Measurements from ENCODE around the gene LAMA4. TPM values are rescaled to one million over a fixed set of nuclear protein-coding genes. Genes with fewer than 3 reads are reported as not detected.

The LAMA4 gene
- total and polyA plus RNA-seq, 2 of the 13 experiments (the other 11 are each of a cell fraction or from before 2014, with no cell fraction given): not detected

GRCh38 chr6:112081569-112081968 is 172.8 kb downstream of the LAMA4 start:
- FAIRE-seq: no peak
- intact Hi-C loops (cut with micrococcal nuclease; ENCODE audit: unreplicated experiment) (no loop called here), in situ Hi-C loops (cut with HindIII; ENCODE audit: extremely low pct_ligation_motif_present, low pct_unique_long_range_greater_than_20kb) (no loop called here)
- no peak for ATAC-seq
- H3K9me3 ChIP-seq (ENCODE audit: low read length): no peaks in the 10 kb centered on the region
- no peak overlapping the region for H2AFZ ChIP-seq (ENCODE audit: low read length)
- WGBS (ENCODE audit: low lambda C conversion rate): 93% methylated on average over 4 of the region's 4 CpGs
- no peak for TF ChIP-seq SYNCRIP (IDR thresholded peaks at IDR 0.05; ENCODE audit: insufficient read depth, low read depth, low read length)
- no peak for TF ChIP-seq DDIT3 (CRISPR knock-in tag; IDR thresholded peaks at IDR 0.05)
- TF ChIP-seq ZNF747 (CRISPR knock-in tag; IDR thresholded peaks at IDR 0.05; ENCODE audit: borderline replicate concordance): no peak
- TF ChIP-seq, protein P1, sequence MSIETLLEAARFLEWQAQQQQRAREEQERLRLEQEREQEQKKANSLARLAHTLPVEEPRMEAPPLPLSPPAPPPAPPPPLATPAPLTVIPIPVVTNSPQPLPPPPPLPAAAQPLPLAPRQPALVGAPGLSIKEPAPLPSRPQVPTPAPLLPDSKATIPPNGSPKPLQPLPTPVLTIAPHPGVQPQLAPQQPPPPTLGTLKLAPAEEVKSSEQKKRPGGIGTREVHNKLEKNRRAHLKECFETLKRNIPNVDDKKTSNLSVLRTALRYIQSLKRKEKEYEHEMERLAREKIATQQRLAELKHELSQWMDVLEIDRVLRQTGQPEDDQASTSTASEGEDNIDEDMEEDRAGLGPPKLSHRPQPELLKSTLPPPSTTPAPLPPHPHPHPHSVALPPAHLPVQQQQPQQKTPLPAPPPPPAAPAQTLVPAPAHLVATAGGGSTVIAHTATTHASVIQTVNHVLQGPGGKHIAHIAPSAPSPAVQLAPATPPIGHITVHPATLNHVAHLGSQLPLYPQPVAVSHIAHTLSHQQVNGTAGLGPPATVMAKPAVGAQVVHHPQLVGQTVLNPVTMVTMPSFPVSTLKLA (IDR thresholded peaks at IDR 0.05): no peak
- no peak for TF ChIP-seq SP1 (IDR thresholded peaks at IDR 0.05)
- TF ChIP-seq SP1 (CRISPR knock-in tag; IDR thresholded peaks at IDR 0.05): no peak
- no peak for TF ChIP-seq ZNF136 (CRISPR knock-in tag; IDR thresholded peaks at IDR 0.05; ENCODE audit: low read depth)
- TF ChIP-seq, protein P2, sequence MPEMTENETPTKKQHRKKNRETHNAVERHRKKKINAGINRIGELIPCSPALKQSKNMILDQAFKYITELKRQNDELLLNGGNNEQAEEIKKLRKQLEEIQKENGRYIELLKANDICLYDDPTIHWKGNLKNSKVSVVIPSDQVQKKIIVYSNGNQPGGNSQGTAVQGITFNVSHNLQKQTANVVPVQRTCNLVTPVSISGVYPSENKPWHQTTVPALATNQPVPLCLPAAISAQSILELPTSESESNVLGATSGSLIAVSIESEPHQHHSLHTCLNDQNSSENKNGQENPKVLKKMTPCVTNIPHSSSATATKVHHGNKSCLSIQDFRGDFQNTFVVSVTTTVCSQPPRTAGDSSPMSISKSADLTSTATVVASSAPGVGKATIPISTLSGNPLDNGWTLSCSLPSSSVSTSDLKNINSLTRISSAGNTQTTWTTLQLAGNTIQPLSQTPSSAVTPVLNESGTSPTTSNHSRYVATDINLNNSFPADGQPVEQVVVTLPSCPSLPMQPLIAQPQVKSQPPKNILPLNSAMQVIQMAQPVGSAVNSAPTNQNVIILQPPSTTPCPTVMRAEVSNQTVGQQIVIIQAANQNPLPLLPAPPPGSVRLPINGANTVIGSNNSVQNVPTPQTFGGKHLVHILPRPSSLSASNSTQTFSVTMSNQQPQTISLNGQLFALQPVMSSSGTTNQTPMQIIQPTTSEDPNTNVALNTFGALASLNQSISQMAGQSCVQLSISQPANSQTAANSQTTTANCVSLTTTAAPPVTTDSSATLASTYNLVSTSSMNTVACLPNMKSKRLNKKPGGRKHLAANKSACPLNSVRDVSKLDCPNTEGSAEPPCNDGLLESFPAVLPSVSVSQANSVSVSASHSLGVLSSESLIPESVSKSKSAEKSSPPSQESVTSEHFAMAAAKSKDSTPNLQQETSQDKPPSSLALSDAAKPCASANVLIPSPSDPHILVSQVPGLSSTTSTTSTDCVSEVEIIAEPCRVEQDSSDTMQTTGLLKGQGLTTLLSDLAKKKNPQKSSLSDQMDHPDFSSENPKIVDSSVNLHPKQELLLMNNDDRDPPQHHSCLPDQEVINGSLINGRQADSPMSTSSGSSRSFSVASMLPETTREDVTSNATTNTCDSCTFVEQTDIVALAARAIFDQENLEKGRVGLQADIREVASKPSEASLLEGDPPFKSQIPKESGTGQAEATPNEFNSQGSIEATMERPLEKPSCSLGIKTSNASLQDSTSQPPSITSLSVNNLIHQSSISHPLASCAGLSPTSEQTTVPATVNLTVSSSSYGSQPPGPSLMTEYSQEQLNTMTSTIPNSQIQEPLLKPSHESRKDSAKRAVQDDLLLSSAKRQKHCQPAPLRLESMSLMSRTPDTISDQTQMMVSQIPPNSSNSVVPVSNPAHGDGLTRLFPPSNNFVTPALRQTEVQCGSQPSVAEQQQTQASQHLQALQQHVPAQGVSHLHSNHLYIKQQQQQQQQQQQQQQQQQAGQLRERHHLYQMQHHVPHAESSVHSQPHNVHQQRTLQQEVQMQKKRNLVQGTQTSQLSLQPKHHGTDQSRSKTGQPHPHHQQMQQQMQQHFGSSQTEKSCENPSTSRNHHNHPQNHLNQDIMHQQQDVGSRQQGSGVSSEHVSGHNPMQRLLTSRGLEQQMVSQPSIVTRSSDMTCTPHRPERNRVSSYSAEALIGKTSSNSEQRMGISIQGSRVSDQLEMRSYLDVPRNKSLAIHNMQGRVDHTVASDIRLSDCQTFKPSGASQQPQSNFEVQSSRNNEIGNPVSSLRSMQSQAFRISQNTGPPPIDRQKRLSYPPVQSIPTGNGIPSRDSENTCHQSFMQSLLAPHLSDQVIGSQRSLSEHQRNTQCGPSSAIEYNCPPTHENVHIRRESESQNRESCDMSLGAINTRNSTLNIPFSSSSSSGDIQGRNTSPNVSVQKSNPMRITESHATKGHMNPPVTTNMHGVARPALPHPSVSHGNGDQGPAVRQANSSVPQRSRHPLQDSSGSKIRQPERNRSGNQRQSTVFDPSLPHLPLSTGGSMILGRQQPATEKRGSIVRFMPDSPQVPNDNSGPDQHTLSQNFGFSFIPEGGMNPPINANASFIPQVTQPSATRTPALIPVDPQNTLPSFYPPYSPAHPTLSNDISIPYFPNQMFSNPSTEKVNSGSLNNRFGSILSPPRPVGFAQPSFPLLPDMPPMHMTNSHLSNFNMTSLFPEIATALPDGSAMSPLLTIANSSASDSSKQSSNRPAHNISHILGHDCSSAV (CRISPR knock-in tag; IDR thresholded peaks at IDR 0.05; ENCODE audit: borderline replicate concordance): no peak
- TF ChIP-seq TOE1 (CRISPR knock-in tag; IDR thresholded peaks at IDR 0.05): no peak
- no peak for TF ChIP-seq ZSCAN12 (CRISPR knock-in tag; IDR thresholded peaks at IDR 0.05)
- no peak for TF ChIP-seq POLR2AphosphoS2 (IDR thresholded peaks at IDR 0.05; ENCODE audit: low read depth, low read length)
- TF ChIP-seq MAFF (IDR thresholded peaks at IDR 0.05; ENCODE audit: low read depth, low read length): peak; percentile 88
- TF ChIP-seq MAFK (conservative IDR thresholded peaks at IDR 0.05 in 1 of 2, IDR thresholded peaks at IDR 0.05 in 1 of 2; ENCODE audit: low read length in 2 of 2): peak; percentile 80 to 90
- TF ChIP-seq, protein P3, sequence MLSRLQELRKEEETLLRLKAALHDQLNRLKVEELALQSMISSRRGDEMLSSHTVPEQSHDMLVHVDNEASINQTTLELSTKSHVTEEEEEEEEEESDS (CRISPR knock-in tag; IDR thresholded peaks at IDR 0.05; ENCODE audit: borderline replicate concordance): no peak
- no peaks in the 10 kb centered on the region; a peak in 2 of 5 replicates for H3K36me3 ChIP-seq (replicated peaks in 1 of 2; ENCODE audit: control insufficient read depth in 1 of 2, insufficient read depth in 2 of 2, low read length in 2 of 2)
- no peaks in the 10 kb centered on the region for H3K79me2 ChIP-seq (ENCODE audit: insufficient read depth, low read length)
- no peak overlapping the region for H3K4me3 ChIP-seq (replicated peaks in 1 of 3; ENCODE audit: insufficient read depth in 1 of 3, low read depth in 2 of 3, low read length in 3 of 3)
- no peak overlapping the region for H3K4me2 ChIP-seq (ENCODE audit: low read depth, low read length)
- no peak overlapping the region for H3K9ac ChIP-seq (ENCODE audit: insufficient read depth, low read depth, low read length)
- no peaks in the 10 kb centered on the region for H3K27me3 ChIP-seq (ENCODE audit: control insufficient read depth in 1 of 2, insufficient read depth in 2 of 2, low read length in 2 of 2)
- no TSS peak for BruUV-seq (replicated peaks)
- H4K20me1 ChIP-seq (ENCODE audit: insufficient read depth, low read length): no peaks in the 10 kb centered on the region
- DNase-seq (ENCODE audit: low spot score): no peak
- H3K27ac ChIP-seq (ENCODE audit: extremely low read length, insufficient read depth, low read length): no peak overlapping the region
- ChIA-PET CTCF (ENCODE audit: low intra/inter-chr PET ratio, low total read pairs) (no interaction called here), POLR2A (no interaction called here)
- no peaks in the 10 kb centered on the region for H3K4me1 ChIP-seq (ENCODE audit: insufficient read depth, low read length)
